HCT116 (cell line): ENCODE data around the gene LCLAT1.

ENCODE experiments used
- EGR1 ChIP-seq: IDR thresholded peaks from 2 replicates; pipeline ENCODE4 v1.6.1; 2012; ENCODE audit warnings: low read depth
- POLR2AphosphoS5 ChIP-seq: IDR thresholded peaks from 2 replicates; pipeline ENCODE4 v1.6.1; 2011; ENCODE audit warnings: mild to moderate bottlenecking, low read depth, low read length, moderate library complexity
- SIN3A ChIP-seq: IDR thresholded peaks from 2 replicates; pipeline ENCODE4 v1.6.1; 2012; ENCODE audit warnings: low read depth
- ZNF274 ChIP-seq: fragments of 200-500 bp; sonication (Bioruptor generic); IDR thresholded peaks from 2 replicates; pipeline ENCODE4 v1.6.1; 2014; ENCODE audit warnings: mild to moderate bottlenecking, low read depth, low read length, inconsistent platforms
- TF ChIP-seq, protein P1 (sequence below): IDR thresholded peaks from 2 replicates; pipeline ENCODE4 v1.6.1; 2012; ENCODE audit warnings: low read depth

DNA sequence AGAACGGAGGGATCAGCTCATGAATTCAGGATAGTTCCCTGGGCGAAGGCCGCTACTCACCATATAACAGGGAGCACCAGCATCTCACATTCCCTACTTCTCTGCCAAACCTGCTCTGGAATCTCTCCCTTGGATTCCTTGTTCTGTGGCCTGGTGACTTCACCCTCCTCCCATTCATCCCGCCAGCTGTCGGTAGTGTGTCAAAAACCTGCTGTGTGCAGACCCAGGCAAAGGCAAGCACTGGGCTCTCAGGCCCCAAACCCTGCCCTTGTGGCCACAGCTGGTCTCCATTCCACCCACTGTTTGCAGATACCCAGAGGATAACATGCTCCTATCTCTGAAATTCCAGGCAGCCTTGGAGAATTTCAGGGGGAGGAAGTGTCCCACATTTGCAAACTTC lies 208.6 kb downstream of the LCLAT1 start:
- TF ChIP-seq, protein P1, sequence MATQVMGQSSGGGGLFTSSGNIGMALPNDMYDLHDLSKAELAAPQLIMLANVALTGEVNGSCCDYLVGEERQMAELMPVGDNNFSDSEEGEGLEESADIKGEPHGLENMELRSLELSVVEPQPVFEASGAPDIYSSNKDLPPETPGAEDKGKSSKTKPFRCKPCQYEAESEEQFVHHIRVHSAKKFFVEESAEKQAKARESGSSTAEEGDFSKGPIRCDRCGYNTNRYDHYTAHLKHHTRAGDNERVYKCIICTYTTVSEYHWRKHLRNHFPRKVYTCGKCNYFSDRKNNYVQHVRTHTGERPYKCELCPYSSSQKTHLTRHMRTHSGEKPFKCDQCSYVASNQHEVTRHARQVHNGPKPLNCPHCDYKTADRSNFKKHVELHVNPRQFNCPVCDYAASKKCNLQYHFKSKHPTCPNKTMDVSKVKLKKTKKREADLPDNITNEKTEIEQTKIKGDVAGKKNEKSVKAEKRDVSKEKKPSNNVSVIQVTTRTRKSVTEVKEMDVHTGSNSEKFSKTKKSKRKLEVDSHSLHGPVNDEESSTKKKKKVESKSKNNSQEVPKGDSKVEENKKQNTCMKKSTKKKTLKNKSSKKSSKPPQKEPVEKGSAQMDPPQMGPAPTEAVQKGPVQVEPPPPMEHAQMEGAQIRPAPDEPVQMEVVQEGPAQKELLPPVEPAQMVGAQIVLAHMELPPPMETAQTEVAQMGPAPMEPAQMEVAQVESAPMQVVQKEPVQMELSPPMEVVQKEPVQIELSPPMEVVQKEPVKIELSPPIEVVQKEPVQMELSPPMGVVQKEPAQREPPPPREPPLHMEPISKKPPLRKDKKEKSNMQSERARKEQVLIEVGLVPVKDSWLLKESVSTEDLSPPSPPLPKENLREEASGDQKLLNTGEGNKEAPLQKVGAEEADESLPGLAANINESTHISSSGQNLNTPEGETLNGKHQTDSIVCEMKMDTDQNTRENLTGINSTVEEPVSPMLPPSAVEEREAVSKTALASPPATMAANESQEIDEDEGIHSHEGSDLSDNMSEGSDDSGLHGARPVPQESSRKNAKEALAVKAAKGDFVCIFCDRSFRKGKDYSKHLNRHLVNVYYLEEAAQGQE, result no peak
- no peak for TF ChIP-seq SIN3A
- no peak for TF ChIP-seq ZNF274
- TF ChIP-seq POLR2AphosphoS5, result no peak
- no peak for TF ChIP-seq EGR1
